Measurements from ENCODE around the gene RNF141.

The RNF141 gene

DNA sequence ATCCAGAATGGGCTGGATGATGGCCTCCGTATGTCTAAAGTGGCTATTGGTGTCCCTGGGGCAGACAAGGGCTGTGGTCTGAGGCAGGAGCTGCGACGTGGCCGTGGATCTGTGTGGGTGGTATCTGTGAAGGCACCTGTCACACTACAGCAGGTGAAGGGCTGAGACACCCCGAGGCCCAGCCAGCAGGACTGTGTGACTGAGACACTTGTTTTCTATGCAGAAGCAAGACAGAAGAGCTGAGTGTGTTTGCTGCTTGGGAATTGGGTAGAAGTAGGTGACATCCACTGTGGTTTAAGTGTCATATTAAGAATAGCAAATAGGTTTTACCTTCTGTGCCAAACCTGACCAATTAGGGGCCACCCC is 51.0 kb downstream of the RNF141 start:
- TF ChIP-seq, protein P1, sequence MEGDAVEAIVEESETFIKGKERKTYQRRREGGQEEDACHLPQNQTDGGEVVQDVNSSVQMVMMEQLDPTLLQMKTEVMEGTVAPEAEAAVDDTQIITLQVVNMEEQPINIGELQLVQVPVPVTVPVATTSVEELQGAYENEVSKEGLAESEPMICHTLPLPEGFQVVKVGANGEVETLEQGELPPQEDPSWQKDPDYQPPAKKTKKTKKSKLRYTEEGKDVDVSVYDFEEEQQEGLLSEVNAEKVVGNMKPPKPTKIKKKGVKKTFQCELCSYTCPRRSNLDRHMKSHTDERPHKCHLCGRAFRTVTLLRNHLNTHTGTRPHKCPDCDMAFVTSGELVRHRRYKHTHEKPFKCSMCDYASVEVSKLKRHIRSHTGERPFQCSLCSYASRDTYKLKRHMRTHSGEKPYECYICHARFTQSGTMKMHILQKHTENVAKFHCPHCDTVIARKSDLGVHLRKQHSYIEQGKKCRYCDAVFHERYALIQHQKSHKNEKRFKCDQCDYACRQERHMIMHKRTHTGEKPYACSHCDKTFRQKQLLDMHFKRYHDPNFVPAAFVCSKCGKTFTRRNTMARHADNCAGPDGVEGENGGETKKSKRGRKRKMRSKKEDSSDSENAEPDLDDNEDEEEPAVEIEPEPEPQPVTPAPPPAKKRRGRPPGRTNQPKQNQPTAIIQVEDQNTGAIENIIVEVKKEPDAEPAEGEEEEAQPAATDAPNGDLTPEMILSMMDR (conservative IDR thresholded peaks at IDR 0.05; ENCODE audit: low read depth, low read length) = no peak
- no peak for DNase-seq (ENCODE audit: low read depth)

DNA sequence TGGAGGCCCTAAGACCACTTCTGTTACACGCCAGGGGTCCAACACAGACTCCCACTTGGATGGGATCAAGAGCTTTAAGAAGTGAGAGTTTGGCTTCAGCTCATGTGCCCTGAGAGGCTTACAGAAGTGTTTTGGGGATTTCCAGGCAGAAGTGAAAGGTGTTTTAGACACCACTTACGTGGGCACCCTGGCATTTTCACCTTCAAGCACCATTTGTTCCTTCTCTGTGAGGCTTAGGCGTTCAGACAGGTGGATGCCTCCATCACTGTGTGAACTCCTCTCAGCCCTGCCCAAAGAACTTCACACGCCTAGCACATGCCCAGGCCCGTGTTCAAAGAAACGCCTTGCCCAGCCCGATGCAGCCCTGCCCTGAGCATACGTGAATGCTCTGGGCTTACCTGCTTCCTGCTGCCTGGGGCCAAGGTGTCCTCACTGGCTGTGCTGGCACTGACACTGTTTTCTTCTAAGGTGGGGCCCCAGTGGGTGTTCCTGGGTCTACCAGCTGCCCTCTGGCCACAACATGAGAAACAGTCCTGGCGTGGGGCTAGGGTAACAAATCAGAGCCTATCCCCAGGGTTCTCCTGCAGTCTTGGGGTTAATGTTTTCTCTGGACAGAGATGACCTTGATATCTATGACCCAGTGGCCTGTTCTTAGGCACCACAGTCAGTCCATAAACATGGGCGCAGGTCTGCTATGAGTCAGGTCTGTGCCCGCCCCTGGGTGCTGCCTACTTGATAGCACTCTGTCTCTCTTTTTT is 51.9 kb downstream of the RNF141 start:
- TF ChIP-seq, protein P1 (conservative IDR thresholded peaks at IDR 0.05; ENCODE audit: low read depth, low read length) = no peak
- DNase-seq (ENCODE audit: low read depth) = no peak
- no peak overlapping the region for H3K4me3 ChIP-seq (ENCODE audit: low read length)

More for the DNA sequence above, 51.0 kb downstream of the RNF141 start:
- no peak overlapping the region for H3K4me3 ChIP-seq (ENCODE audit: low read length)

DNA sequence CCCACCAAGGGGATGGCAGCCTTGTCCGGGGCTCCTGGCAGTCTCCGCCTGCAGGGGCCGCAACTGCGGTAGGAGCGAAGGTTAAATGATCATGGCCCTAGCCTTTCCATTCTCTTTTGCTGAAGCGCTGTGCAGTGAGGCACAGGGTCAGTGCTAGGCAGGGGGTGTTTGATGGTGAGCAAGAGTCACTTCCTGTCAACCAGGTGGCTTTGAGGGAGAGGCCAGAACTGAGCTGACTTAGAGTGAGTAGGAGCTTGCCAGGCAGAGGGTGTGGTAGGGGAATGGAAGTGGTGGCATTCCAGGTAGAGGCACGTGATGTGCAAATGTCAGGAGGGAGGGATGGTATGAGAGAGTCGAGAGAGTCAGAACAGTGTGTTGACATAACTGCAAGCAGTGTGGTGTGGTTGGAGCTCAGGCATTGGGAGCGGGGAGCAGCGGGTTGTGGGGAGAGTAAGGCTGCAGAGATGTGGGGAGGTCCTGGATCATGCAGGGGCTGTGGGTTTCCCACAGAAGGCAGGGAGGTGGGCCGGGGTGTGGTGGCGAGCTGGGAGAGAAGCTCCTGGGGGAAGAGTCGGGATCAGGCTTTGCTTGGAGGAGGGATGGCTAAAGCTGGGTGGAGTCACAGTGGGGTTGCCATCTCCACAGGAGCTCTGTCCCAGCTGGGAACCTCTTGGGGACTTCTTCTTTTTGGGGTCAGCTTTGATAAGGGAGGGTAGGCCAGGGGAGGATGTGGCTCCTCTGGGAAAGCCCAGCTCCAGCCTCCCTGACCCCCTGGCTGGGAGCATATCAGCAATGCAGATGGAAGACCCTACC is 52.7 kb downstream of the RNF141 start:
- DNase-seq (ENCODE audit: low read depth) = no peak
- H3K4me3 ChIP-seq (ENCODE audit: low read length) = no peak overlapping the region
- TF ChIP-seq, protein P1 (conservative IDR thresholded peaks at IDR 0.05; ENCODE audit: low read depth, low read length) = no peak

DNA sequence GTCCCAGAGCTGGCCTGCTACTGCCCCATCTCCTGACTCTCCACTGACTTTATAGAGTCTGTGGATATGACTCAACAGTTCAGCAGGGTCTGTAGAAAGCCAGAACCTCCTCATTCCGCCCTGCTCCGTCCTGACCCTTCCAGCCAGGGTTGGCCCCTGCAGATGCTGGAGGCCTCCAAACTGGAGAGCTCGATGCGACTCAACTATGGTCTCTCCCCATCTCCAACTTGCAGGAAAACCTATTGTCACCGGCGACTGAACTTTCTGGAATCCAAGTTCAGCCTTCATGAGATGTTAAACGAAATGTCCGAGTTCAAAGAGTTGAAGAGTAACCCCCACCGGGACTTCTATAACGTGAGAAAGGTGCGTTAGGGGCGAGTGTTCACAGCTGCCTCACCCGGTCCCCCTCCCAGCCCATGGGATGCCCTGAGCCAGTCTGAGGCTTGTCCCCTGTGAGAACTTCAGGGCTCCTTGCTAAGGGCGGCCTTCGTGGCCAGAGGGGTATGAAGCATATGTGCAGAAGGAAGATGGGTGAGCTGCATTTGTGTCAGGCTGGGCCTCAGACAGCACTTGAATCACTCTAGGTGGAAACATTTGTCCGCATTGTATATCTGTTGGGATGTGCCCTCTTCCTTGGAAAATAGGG is 53.9 kb downstream of the RNF141 start:
- DNase-seq (ENCODE audit: low read depth) = no peak
- TF ChIP-seq, protein P1 (conservative IDR thresholded peaks at IDR 0.05; ENCODE audit: low read depth, low read length) = no peak
- no peak overlapping the region for H3K4me3 ChIP-seq (ENCODE audit: low read length)

DNA sequence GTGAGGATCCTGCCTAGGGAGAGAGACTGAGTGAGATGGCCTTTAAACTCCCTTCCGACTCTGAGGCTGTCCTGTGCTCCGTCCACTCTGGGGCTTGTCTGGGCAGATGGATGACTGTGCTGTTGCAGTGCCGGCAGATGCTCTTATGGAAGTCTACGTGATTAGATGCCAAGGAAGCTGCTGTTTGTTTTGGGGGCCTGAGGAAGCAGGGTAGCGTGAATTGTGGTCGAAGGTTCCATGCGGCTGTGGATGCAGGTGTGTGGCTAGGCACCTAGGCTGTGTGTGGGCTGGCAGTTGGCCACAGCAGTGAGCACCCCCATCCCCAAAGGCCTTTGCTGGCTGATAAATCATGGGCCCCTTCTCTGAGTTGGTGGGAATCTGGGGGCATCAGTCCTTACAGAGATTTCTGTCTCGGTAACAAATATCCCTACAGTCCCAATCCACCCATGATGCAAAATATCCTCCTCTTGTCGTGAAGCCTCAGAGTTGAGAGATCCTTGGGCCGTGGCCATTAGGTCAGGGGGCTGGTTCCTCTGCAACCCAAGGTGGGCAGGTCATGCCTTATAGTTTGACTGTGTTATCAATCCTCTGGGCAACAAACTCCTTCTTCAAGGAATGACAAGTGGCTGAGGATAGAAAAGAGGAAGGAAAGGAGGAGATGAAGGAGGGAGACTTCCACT is 54.7 kb downstream of the RNF141 start:
- H3K4me3 ChIP-seq (ENCODE audit: low read length) = no peak overlapping the region
- TF ChIP-seq, protein P1 (conservative IDR thresholded peaks at IDR 0.05; ENCODE audit: low read depth, low read length) = no peak
- no peak for DNase-seq (ENCODE audit: low read depth)

DNA sequence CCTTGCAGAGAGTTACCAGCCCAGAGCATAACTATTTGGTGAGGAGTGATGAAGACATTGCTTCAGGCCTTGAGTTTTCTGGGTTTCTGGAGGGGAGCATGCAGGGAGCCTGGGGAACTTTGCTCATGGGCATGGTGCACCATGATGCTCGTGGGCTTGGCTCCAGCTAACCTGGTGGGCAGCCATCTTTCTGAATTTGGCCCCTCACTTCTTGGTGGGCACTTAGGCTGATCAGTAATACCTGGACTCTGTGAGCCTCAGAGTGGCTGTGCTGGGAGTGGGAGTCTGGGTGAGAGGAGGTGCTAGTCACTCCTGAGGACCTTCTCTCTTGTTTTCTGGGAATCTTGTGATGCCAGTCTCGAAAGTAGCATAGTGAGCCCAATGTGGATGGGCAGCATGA is 55.3 kb downstream of the RNF141 start:
- DNase-seq (ENCODE audit: low read depth) = no peak
- H3K4me3 ChIP-seq (ENCODE audit: low read length) = no peak overlapping the region
- TF ChIP-seq, protein P1 (conservative IDR thresholded peaks at IDR 0.05; ENCODE audit: low read depth, low read length) = no peak
